Ramos (cell line): ENCODE data around the gene CSF2RB.

Experiments used
- in situ Hi-C: fragments of 300-500 bp; cut with MboI; formaldehyde crosslinking; loops from one replicate; pipeline ENCODE4 v1.14.3; 2022; ENCODE audit warnings: low sequenced_read_pairs; ENCODE audit not compliant: unreplicated experiment

The CSF2RB gene

DNA sequence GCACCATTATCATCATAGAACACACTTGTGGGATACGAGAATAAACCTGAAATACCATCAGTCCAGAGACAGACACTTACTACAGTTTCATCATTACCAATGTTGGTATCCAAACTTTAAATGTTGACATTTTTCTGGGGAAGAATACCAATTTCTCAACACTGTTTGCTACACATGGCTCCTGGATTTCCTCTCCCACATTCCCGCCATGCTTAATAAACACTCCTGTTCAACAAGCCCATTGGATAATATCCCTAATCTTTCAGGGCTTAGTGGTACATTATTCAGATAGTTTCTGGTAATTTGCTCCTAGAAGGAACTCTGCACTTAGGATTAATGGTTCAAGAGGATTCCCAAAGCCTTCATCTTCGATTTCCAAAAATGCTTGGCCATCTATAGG lies 48.2 kb downstream of the CSF2RB start:
- in situ Hi-C loops = no loop called here

DNA sequence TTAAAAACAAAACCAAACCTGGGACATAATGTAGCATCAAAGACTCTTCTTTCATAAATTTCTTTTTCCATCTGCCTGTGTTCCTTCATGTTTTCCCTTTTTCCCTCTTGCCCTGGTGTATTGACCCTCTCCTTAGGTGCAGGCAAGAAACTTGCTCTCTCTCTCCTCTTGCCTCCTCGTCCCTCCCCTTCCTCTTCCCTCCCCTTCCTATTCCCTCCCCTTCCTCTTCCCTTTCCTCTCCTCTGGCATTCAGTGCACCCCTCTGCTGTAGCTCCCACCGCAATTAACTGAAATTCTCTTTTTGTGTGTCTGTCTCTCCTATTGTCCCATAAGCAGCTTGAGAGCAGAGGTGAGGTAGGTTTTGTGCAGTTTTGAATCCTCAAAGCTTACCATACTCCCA lies 49.9 kb downstream of the CSF2RB start:
- in situ Hi-C loops = no loop called here

DNA sequence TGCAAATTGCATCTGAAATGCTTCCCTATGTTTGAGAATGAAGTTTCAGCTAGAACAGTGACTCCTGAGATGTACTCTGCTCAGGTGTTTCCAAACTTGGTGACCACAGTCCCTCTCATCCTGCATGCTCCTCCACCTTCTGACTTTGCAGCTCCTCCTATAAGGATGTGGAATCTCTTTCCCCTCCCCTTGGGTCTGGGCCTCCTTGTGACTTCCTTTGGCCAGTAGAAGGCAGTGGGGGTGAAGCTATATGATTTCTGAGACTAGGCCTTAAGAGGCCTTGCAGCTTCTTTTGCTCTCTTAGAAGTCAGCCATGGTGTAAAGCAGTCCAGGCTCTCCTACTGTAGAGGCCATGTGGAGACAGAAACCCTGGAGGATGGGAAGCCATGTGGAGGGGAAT lies 50.7 kb downstream of the CSF2RB start:
- in situ Hi-C loops = no loop called here

DNA sequence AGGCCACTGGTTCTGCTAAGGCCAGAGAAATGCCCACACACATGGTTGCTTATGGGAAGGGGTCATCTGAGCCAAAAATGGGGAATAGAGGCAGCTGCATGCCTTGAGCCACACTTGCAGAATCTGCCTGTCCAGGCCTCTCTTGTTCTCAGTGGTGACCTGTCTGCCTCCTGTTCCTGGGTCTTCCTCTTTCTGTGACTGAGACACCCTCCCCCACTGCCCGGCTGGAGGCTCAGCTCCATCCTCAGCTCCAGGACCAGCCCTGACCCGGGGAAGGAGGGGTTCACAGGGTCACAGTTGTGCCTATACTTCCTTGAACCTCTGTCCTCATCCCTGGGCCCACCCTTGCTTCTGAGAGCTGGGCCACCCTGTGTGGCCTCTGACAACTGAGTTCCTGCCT lies 52.3 kb downstream of the CSF2RB start:
- in situ Hi-C loops = no loop called here

DNA sequence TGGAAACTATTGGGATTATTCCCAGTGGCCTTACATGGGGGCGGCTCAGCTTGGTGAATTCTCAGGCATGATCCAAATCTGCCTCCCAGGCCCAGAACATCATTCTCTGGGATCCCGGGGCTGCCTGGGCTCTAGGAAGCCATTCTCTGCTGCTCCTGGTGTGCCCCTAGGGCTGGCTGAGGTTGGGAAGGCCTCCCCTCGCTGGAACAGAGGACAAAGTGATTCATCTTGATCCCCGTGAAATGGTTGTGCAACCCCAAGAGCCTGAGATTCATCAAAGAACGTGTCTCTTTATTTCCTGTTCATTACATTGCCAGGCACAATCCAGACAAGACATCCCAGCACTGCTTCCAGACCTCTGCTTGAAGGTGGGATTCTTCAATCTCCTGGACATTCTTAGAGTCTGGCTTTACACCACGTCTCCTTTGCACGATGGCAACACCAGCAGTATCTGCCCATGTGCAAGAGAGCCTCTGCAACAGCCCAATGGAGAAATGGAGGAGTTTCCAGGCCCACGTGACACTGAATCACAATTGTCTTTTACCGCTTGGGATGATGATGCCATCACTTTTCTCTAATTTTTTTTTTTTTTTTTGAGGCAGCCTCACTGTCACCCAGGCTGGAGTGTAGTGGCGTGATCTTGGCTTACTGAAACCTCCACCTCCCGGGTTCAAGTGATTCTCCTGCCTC lies 53.6 kb downstream of the CSF2RB start:
- in situ Hi-C loops = no loop called here

DNA sequence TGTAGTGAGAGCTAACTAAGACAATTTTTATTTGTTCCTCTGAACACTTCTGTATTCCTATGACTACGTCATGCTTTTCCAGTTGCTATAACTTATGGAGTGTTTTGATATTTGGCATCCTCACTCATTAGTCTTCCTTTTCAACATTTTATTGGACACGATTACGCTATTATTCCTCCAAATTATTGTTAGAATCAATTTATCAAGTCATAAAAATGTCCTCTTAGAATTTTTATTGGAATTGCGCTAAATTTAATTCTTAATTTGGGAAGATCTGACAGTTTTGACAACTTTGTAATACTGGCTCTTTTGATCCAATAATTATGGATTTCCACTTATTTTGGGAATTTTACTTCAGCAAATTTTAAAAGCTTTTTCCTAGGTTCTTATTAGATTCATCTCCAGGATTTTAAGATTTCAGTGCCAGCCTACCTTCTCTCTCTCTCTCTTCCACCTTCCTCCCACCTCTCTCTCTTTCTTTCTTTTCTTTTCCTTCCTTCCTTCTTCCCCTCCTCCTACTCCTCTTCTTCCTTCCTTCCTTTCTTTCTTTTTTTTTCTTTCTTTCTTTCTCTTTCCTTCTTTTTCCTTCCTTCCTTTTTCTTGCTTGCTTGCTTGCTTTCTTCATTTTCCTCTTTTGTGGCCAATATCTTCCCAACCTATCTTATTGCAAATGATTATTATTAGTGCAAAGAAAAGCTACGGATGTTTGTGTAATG lies 55.0 kb downstream of the CSF2RB start:
- in situ Hi-C loops = no loop called here

DNA sequence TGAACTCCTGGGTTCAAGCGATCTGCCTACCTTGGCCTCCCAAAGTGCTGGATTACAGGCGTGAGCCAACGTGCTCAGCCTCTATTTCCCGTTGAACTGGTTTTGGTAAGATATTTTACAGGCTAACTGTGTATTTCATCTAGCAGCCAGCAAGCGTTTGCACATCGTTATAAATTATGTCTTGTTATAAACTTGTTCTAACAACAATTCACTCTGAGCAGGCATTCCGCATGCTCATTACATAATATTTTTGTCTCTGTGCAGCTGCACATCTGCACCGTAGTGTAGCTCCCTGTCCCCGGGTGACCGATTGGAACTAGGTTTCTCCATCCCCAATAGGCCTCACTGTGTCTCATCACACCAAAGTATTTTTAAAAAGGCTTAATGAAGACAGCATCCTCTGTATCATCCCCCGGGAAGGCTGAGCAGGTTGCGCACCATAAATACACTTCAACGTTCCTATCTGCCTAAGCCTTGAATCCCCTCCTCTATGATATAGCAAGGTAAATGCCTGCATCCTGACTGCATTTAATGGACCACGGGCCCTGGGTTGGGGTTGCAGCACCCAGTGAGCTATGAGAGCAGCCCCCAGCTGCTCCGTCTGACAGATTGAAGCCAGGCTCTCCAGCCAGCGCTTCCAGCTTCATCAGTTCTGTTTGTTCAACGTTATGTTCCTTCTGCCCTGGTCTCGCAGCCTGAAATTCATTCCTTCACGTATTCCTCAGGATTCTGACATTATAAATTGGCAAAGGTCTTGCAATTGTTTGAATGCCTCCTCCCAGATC lies 58.1 kb downstream of the CSF2RB start:
- in situ Hi-C loops = no loop called here

DNA sequence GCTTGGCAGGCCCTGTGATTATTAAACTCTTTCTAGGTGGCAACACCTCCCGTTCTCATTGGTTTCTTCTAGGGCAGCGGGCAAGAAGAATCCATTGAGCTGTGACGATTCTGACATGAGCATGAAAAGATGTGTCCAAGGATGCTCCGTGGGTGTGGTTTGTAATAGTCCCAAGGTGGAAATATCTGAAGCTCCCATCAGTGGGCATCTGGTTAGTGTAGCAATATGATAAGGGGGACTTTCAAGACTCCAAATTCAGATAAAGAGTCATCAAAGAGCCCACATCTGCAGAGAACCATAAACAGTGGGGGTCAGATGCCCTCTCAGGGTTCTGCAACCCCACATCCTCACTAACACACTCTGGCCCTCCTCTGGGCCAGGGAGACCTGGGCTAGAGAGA lies 63.2 kb downstream of the CSF2RB start:
- in situ Hi-C loops = no loop called here

DNA sequence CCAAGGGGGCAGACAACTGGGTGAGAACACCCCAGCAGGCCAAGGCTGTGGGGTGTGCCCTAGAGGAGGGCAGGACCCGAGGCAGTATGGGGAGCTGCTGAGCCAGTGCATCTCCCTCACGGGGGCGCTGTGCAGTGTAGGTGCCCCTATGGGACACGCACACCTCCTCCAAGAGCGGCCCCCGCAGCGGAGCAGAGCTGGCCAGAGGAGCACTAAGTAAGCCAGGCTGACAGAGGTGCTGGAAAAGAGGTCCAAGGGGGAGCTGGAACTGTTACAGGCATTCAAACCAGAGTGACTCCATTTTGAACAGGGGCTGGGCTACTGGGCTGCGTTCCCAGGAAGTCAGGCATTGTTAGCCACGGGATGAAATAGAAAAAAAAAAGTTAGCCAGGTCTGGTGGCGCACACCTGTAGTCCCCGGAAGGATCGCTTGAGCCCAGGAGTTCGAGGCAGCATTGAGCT lies 64.0 kb downstream of the CSF2RB start:
- in situ Hi-C loops = no loop called here

DNA sequence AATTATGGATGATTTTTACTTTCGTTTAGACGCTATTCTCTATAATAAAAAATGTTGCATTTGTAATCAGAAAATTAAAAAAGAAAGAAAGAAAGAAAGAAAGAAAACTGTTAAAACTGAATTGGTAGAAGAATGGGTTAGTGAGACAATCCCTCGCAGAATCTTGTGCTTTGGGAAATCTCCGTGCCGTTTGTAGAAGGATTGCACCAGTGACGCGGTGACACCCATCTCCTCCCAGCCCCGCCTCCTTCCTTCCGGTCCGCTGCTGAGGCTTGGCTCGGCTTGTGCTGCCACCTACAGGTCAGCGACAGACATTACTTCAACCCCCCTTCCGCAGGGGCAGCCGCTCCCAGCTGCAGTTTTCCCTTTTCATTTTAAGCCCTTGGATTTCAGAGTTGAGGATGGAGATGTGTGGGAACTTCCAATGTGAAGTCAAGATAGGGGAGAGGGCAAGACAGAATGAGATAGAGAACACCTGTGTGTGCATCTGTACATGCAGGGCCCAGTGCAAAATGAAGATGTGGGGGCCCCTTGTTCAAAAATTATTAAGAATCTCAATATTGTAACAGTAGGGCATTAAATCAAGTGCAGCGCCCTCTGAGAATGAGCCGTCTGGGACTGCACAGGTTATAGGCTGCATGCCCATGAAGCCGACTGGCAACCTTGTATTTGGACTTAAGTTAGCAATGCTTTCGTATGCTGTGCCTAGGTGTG lies 64.7 kb downstream of the CSF2RB start:
- in situ Hi-C loops = no loop called here

DNA sequence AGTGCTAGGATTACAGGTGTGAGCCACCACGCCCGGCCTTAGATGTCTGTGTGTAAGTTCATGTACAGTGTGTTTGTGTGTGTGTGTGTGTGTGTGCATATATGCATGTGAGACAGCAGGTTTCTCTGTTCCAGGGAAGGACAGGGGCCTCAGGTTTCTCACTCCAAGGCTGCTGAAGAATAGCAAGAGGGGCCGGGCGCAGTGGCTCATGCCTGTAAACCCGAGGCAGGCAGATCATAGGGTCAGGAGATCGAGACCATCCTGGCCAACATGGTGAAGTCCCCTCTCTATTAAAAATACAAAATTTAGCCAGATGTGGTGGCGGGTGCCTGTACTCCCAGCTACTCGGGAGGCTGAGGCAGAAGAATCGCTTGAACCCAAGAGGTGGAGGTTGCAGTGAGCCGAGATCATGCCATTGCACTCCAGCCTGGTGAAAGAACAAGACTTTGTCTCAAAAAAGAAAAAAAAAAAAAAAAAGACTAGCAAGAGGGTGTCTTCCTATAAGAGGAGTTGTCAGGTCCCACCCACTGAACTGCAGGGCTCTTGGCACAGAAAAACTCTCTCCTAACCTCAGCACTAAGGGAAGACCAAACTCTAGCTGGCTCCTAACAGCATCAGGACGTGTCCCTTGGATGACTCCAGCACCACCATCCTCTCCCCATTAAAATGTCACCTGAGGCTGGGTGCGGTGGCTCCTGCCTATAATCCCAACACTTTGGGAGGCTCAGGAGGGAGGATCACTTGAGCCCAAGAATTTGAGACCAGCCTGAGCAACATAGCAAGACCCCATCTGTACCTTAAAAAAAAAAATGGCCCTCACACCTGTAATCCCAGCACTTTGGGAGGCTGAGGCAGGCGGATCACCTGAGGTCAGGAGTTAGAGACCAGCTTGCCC lies 65.8 kb downstream of the CSF2RB start:
- in situ Hi-C loops = no loop called here

DNA sequence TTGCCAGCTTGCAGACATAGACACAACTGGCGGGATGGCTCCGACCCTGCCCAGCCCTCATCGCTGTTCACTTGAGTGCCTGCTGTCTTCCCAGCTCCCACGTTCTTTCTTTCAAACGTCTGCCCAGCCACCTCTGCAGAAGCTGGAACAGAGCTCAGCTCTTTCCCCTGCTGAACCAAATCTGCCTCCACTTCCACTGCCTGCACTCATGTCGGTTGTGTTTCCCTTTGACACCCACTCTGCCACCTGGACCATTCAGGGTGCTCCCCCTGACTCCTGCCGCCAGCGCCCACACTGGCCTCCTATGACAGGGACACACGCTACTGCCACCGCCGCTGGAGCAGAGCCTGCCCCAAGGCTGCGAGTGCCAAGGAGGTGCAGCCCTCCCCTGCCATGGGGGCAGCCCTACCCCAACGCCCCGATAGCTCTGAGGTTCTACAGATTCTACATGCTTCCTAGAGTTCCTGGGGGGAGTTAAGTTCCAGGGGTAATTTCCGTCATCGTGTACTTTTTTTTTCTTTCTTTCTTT lies 67.9 kb downstream of the CSF2RB start:
- in situ Hi-C loops = loop anchor here (10.0 kb wide), 1 partner anchor 197 kb away; no protein-coding TSS in a partner anchor

DNA sequence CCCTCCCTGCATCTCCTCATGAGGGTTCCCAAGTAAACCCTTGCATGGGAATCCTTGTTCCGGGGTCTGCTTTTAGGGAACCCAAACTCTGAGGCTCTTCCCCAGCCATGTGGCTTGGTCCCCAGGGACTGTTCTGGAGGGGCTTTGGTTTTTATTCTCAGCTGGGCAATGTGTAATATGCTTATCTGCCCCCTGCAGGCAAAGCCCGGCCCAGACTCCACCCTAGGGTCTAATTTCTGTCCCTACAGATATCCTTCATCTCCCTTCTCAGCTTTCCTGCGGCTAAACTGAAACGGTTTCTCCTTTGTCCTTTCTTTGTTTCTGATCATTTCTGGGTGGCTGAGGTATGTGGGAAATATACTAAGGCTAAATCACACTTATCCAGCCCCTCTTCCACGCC lies 68.7 kb downstream of the CSF2RB start:
- in situ Hi-C loops = loop anchor here (10.0 kb wide), 1 partner anchor 197 kb away; no protein-coding TSS in a partner anchor

DNA sequence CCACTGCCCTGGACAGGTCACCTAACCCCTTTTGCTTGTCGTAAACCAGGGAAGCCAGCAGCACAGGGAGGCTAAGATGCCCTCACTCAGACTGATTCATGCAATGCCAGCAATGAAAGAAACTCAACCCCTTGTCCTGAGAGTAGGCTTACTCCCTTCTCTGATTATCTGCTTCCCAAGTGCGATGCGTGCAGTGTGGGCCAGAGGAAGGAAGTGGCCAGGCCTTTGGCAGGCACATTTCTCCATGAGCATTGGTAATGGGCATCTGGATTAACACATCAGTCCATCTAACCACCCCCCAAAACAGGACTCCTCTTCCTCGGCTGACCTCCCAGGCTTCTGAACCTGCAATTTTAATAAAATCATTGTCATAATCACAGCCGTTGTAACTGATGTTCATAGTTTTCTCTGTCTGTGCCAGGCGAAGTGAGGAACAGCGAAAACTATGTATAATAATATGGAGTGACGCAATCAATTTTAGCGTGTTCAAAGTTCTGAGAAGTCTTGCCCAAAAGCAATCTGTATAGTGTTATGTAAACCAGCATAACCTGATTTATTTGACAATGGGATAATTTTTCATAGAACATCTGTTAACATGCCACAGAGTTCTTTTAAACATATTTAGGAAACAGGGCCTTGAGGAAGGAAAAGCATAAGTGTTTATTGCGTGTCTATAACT lies 71.9 kb downstream of the CSF2RB start:
- in situ Hi-C loops = loop anchor here (10.0 kb wide), 1 partner anchor 201 kb away; no protein-coding TSS in a partner anchor

DNA sequence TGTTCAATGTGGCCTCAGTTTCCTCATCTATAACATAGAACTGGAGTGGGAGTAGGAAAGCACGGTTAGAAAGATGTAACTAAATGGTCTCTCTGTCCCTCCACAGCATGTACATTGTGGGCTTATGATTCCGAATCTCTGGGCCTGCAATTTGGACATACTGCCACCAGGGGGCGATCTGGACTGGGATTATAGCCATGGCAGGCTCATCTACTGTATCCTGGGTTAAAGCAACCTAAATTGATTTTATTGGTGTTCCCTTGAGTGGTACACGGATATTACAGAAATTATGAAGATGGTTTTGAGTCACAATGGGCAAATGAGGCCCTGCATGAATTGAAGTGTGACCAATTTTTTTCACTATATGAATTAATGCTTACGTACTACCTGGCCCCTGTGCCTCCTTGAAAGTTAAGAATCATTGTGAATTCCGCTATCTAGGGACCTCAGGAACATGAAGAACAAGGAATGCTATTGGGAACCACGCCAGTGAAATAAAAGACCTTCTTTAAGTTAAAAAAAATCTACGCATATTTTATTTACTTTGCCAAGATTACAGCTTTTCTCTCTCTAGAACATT lies 72.9 kb downstream of the CSF2RB start:
- in situ Hi-C loops = loop anchor here (10.0 kb wide), 1 partner anchor 202 kb away; no protein-coding TSS in a partner anchor

DNA sequence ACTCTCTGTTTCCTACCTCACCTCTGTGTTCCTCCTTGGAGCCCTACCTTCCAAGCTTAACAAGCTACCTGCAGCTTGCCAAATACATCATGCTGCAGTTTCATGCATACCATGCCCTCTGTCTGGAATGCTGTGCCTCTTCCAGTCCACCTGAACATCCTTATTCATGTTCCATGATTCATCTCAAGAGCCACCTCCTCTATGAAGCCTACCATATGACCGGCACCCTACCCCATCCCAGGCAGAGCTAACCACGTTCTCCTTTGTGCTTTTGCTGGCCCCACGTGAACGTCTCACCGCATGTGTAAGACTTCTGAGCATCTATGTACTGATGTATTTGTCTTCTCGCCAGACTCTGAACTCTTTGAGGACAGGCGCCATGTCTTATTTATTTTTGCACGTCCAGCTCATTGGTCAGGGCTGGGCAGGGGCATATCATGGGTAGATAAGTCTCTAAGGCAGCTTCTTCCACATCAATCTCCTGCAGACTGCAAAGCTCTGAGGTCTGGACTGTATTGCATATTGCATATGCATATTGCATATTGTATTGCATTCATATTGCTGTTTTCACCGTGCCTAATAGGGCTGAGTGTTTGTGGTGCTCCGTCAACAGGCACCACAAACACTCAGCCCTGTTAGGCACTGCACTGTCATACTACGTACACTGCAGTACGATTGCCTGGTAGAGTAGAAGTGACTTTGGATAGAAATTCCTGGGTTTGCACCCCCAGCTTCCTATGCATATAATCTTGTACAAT lies 74.8 kb downstream of the CSF2RB start:
- in situ Hi-C loops = loop anchor here (10.0 kb wide), 1 partner anchor 203 kb away; no protein-coding TSS in a partner anchor

DNA sequence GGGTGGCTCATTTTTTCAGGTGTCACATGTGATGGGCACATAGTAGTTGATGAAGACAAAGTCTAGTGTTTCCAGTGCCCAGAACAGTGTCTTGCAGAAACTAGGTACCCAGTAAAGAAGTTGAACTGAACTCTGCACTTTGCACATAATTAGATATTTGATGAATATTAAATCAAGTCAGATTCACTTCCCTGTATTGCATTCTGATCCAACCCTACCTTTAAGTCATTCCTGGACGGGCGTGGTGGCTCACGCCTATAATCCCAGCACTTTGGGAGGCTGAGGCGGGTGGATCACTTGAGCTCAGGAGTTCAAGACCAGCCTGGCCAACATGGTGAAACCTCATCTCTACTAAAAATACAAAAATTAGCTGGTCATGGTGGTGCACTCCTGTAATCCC lies 75.6 kb downstream of the CSF2RB start:
- in situ Hi-C loops = loop anchor here (10.0 kb wide), 1 partner anchor 204 kb away; no protein-coding TSS in a partner anchor
